Measurements from ENCODE around the gene SOX6. TPM values are rescaled to one million over a fixed set of nuclear protein-coding genes. Genes with fewer than 3 reads are reported as not detected.

The SOX6 gene
- total and polyA plus RNA-seq, 2 of the 13 experiments (the other 11 are each of a cell fraction or from before 2014, with no cell fraction given), result 2.6 to 11.2 TPM

DNA sequence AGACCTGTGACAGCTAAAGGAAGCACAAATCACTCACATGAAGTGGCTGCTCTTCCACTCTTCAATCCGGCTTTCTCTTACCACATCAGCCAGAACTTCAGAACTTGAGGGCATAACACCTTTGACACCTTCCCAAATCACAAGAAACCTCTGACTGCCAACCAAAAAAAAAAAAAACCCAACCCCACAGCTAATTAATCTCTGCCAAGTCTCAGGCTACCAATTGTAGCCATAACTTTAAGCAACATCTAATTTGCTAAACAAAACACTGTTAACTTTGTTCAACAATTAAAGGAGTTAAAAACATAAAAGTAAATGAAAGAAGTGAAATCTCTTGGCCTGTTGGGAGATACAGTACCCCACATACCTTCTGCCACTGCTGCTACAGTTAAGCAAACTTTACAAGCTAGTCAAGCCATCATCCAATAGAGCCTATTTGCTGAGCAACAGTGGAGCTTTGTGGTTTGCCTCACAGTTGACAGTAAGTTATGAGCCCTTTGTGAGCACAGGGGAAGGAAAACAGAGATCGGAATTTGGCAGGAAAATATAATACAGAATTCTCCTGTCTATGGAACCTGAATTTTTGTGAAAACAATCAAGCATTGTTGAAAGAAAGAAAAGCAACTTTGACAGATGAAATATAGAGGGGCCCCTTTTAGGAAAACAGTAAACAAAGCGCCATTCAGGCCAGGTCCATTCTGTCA lies at the start of gene SOX6 (continued):
- TF ChIP-seq ZBTB39 (CRISPR knock-in tag; IDR thresholded peaks at IDR 0.05) (no peak), ZNF367 (CRISPR knock-in tag; IDR thresholded peaks at IDR 0.05; ENCODE audit: borderline replicate concordance) (no peak), ZNF781 (CRISPR knock-in tag; IDR thresholded peaks at IDR 0.05; ENCODE audit: borderline replicate concordance, not compliant biosample characterization) (no peak), EHMT2 (IDR thresholded peaks at IDR 0.05; ENCODE audit: borderline replicate concordance, low read depth, low read length) (no peak), ZSCAN25 (CRISPR knock-in tag; IDR thresholded peaks at IDR 0.05) (no peak), RBAK (CRISPR knock-in tag; IDR thresholded peaks at IDR 0.05) (no peak), ZNF678 (CRISPR knock-in tag; IDR thresholded peaks at IDR 0.05) (no peak), GZF1 (CRISPR knock-in tag; IDR thresholded peaks at IDR 0.05) (no peak), NFRKB (IDR thresholded peaks at IDR 0.05) (no peak), HMGA1 (CRISPR knock-in tag; conservative IDR thresholded peaks at IDR 0.05) (no peak), ZNF547 (CRISPR knock-in tag; IDR thresholded peaks at IDR 0.05) (no peak), EED (CRISPR knock-in tag; IDR thresholded peaks at IDR 0.05) (no peak), SMAD9 (CRISPR knock-in tag; IDR thresholded peaks at IDR 0.05) (no peak), CCAR2 (optimal IDR thresholded peaks at IDR 0.05; ENCODE audit: low read depth, low read length) (no peak), ZFP36 (IDR thresholded peaks at IDR 0.05; ENCODE audit: borderline replicate concordance, low read depth, low read length, partially characterized antibody) (no peak), RORA (CRISPR knock-in tag; IDR thresholded peaks at IDR 0.05) (no peak), PHF21A (CRISPR knock-in tag; IDR thresholded peaks at IDR 0.05) (no peak), SAP130 (CRISPR knock-in tag; IDR thresholded peaks at IDR 0.05; ENCODE audit: low read depth) (peak; percentile 79), ISL2 (CRISPR knock-in tag; IDR thresholded peaks at IDR 0.05) (peak; percentile 75), HOXD1 (CRISPR knock-in tag; IDR thresholded peaks at IDR 0.05) (no peak), ZNF329 (CRISPR knock-in tag; IDR thresholded peaks at IDR 0.05; ENCODE audit: low read depth) (no peak), ZNF7 (CRISPR knock-in tag; IDR thresholded peaks at IDR 0.05) (no peak), CREM (IDR thresholded peaks at IDR 0.05) (peak; percentile 52), CREM (CRISPR knock-in tag; IDR thresholded peaks at IDR 0.05) (no peak), ESRRA (CRISPR knock-in tag; IDR thresholded peaks at IDR 0.05; ENCODE audit: low read depth) (no peak)
